Activated CD8-positive, alpha-beta memory T cell treated with anti-CD3 and anti-CD28 coated beads, Interleukin-2, amount 10 ng/mL, durations not matched to agents 7 days and 5 days (primary cell): ENCODE data around the gene KIF5B. TPM values are rescaled to one million over a fixed set of nuclear protein-coding genes. Genes with fewer than 3 reads are reported as not detected.

ENCODE experiments used
- ATAC-seq: fragments of 150-1000 bp; cut with Tn5 transposase; one replicate; pipeline ENCODE4 v1.10.0; 2021; ENCODE audit warnings: moderate library complexity
- CTCF ChIA-PET: fragments of 350-600 bp; sonication (Branson Sonifier 250); formaldehyde crosslinking; loops from one replicate; lab custom pipeline; 2021; ENCODE audit warnings: antibody characterized with exemption; lab: Charles Lee
- DNase-seq: peaks from one replicate; pipeline ENCODE4 v3.0.0-alpha.2; 2020
- H3K27ac Mint-ChIP-seq: one replicate; pipeline ENCODE4 v1.8.0; 2021; ENCODE audit warnings: mild to moderate bottlenecking, mixed read lengths
- H3K27me3 Mint-ChIP-seq: one replicate; pipeline ENCODE4 v1.8.0; 2021; ENCODE audit warnings: mixed read lengths
- H3K36me3 Mint-ChIP-seq: one replicate; pipeline ENCODE4 v1.8.0; 2021; ENCODE audit warnings: mild to moderate bottlenecking, mixed read lengths
- H3K4me1 Mint-ChIP-seq: one replicate; pipeline ENCODE4 v1.8.0; 2021; ENCODE audit warnings: mixed read lengths
- H3K4me3 Mint-ChIP-seq: one replicate; pipeline ENCODE4 v1.8.0; 2021; ENCODE audit warnings: mild to moderate bottlenecking, moderate library complexity, mixed read lengths
- H3K9me3 Mint-ChIP-seq: one replicate; pipeline ENCODE4 v1.8.0; 2022; ENCODE audit warnings: low read depth, mixed read lengths
- total RNA-seq, 2 experiments: library from RNA; stranded (reverse); gene quantifications; one replicate each; pipeline ENCODE4 v1.2.3, GENCODE V29; 2021

Gene KIF5B
- total RNA-seq, 2 experiments from 2014 or later: 65.2 to 76.2 TPM

GRCh38 chr10:31961277-31962074, 94.7 kb downstream of the KIF5B start:
- Mint-ChIP-seq H3K4me1 (peaks cover 14% of the 10 kb centered on the region), H3K9me3 (no peaks in the 10 kb centered on the region), H3K27me3 (no peaks in the 10 kb centered on the region), H3K4me3 (no peak overlapping the region), H3K27ac (no peak overlapping the region), H3K36me3 (peaks cover 1% of the 10 kb centered on the region)
- CTCF ChIA-PET: no interaction called here
- DNase-seq (no peak), ATAC-seq (peak; percentile 76)

DNA sequence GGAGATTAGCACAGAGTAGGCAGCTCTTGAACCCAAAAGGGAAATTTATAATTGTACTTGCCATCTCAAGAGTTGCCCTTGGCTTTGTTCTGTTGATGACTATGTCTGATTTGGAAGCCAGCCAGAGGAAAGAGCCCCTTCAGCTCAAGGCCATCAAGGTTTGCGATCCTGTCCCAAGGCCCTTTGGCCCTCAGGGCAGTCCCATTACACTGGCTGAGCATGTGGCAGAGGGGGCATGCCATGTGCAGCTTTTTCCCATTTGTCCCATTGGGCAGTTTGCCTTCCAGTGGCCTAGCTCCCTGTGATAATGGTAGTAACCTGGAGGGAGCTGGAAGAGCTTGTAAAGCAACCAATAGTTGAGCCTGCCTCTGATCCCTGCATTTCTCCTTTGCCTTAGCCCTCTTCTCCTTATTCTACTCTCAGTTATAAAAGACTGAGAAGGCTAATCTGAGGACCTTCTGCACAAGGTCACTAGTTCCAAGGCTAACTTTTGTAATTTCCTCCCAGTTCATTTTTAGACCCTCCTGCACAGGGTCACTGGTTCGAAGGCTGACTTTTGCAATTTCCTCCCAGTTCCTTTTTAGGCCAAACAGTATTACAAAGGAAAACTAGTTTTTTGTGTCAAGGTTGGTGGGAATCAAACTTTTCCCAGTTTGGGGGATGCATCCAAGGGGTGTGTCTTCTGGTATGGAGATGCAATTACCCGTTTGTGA, 96.6 kb downstream of the KIF5B start:
- DNase-seq: no peak
- H3K4me3 Mint-ChIP-seq: no peak overlapping the region
- peaks cover 17% of the 10 kb centered on the region for H3K4me1 Mint-ChIP-seq
- peaks cover 2% of the 10 kb centered on the region for H3K36me3 Mint-ChIP-seq
- no peaks in the 10 kb centered on the region for H3K27me3 Mint-ChIP-seq
- no peak for ATAC-seq
- H3K9me3 Mint-ChIP-seq: peaks cover under 1% of the 10 kb centered on the region
- no peak overlapping the region for H3K27ac Mint-ChIP-seq
- CTCF ChIA-PET: no interaction called here

Other genes starting within 250 kb of the KIF5B start
- gene ARHGAP12, start 127.6 kb downstream of the KIF5B start, total RNA-seq: 1 to 10 TPM; 3.0 to 7.8 TPM